GM19468 (cell line): ENCODE results near the gene LIMK2.
"Not testable (repeated sequence)": the region's sequence is repeated elsewhere in the genome, so short reads cannot be mapped to it uniquely, and the experiment has no call there.

Experiments
- ATAC-seq: cut with Tn5 transposase; IDR thresholded peaks from one replicate; pipeline ENCODE4 v1.9.1; 2021; ENCODE audit warnings: mild to moderate bottlenecking, moderate library complexity, moderate number of reproducible peaks; ENCODE audit not compliant: unreplicated experiment; ENCODE audit errors: extremely low read depth

LIMK2 gene

GRCh38 chr22:31210556-31211421 lies 1.3 kb upstream of the LIMK2 start:
- ATAC-seq = no peak

GRCh38 chr22:31211482-31211861 lies 626 bp upstream of the LIMK2 start:
- ATAC-seq = no peak

GRCh38 chr22:31212783-31213629 lies 908 bp downstream of the LIMK2 start:
- no peak for ATAC-seq

- no peak for ATAC-seq
These were observed 3.0 kb downstream of the LIMK2 start for GRCh38 chr22:31215018-31215535.

GRCh38 chr22:31218565-31219262 lies 6.6 kb downstream of the LIMK2 start:
- ATAC-seq = no peak

- no peak for ATAC-seq
These were observed 9.0 kb downstream of the LIMK2 start for GRCh38 chr22:31221084-31221483.

- no peak for ATAC-seq
These were observed 10.6 kb downstream of the LIMK2 start for GRCh38 chr22:31222736-31223135.

DNA sequence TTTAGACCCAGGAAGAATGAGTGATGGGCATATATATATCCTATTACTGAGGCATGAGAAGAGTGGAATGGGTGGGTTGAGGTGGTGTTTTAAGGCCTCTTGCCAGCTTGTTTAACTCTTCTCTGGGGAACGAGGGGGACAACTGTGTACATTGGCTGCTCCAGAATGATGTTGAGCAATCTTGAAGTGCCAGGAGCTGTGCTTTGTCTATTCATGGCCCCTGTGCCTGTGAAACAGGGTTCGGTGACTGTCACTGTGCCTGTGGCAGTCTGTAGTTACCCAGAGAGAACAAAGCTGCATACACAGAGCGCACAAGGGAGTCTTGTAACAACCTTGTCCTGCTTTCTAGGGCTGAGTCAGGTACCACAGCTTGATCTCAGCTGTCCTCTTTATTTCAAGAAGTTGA lies 11.7 kb downstream of the LIMK2 start:
- no peak for ATAC-seq

- ATAC-seq = not testable (repeated sequence)
These were observed 12.6 kb downstream of the LIMK2 start for GRCh38 chr22:31224691-31225090.

- no peak for ATAC-seq
These were observed 15.1 kb downstream of the LIMK2 start for GRCh38 chr22:31227186-31227585.

DNA sequence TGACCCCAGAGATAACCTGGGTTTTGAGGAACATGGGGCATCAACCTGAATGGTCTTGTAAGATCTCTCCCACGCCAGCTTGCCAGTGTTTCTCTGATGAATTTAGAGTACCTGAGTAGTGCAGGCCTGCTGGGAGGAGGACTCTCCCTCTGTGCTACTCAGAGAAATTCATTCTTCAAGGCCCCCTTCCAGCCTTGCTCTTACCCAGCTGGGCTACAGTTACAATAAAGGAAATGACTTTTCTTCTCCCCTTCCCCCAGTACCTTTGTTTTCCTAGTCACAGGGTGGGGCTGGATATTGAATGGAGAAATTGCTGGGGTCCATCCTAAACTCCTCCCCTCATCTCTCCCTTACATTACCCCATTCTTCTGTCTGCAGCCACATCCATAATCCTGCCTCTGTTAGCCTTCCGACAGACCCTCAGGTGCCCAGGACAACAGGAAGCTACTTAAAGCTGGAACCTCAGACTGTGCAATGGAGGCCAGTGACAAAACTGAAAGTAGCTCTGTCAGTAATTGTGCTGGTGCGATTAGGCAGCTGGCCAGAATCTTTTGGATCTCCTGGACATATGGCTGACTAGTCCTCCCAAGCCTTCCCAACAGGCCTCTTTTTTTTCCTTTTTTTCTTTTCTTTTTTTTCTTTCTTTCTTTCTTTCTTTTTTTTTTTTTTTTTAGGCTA lies 17.4 kb downstream of the LIMK2 start:
- no peak for ATAC-seq

- no peak for ATAC-seq
These were observed 18.2 kb downstream of the LIMK2 start for GRCh38 chr22:31230155-31230870.

- ATAC-seq = no peak
These were observed 18.9 kb downstream of the LIMK2 start for GRCh38 chr22:31230871-31231621.

- no peak for ATAC-seq
These were observed 20.9 kb downstream of the LIMK2 start for GRCh38 chr22:31233001-31233400.

- no peak for ATAC-seq
These were observed 23.0 kb downstream of the LIMK2 start for GRCh38 chr22:31235081-31235480.

GRCh38 chr22:31236044-31236443 lies 23.9 kb downstream of the LIMK2 start:
- not testable (repeated sequence) for ATAC-seq

GRCh38 chr22:31238057-31238456 lies 26.0 kb downstream of the LIMK2 start:
- ATAC-seq = no peak

GRCh38 chr22:31239771-31240370 lies 27.8 kb downstream of the LIMK2 start:
- no peak for ATAC-seq
